ENCODE results near the gene PI4K2A.

The PI4K2A gene

GRCh38 chr10:97640174-97640867 is at the start of gene PI4K2A:
Gene PI4K2A (plus strand): TSS chr10:97640671. CDS start chr10:97640743, 72 bp downstream.
- peak; percentile 99 for DNase-seq (ENCODE audit: low read depth)

- no peak for DNase-seq (ENCODE audit: low read depth)
Measured at GRCh38 chr10:97590748-97591495, 49.5 kb upstream of the PI4K2A start.

GRCh38 chr10:97593421-97593820 is 47.0 kb upstream of the PI4K2A start:
- DNase-seq (ENCODE audit: low read depth), result no peak

GRCh38 chr10:97596101-97597082 is 44.1 kb upstream of the PI4K2A start:
- peak; percentile 90 for DNase-seq (ENCODE audit: low read depth)

- DNase-seq (ENCODE audit: low read depth), result no peak
Measured at GRCh38 chr10:97597778-97598177, 42.7 kb upstream of the PI4K2A start.

GRCh38 chr10:97598407-97599271 is 41.8 kb upstream of the PI4K2A start:
- no peak for DNase-seq (ENCODE audit: low read depth)

GRCh38 chr10:97599272-97599619 is 41.2 kb upstream of the PI4K2A start:
- no peak for DNase-seq (ENCODE audit: low read depth)

- DNase-seq (ENCODE audit: low read depth), result no peak
Measured at GRCh38 chr10:97600616-97601015, 39.9 kb upstream of the PI4K2A start.

GRCh38 chr10:97601268-97602215 is 38.9 kb upstream of the PI4K2A start:
- DNase-seq (ENCODE audit: low read depth), result no peak

- no peak for DNase-seq (ENCODE audit: low read depth)
Measured at GRCh38 chr10:97607095-97607636, 33.3 kb upstream of the PI4K2A start.

- no peak for DNase-seq (ENCODE audit: low read depth)
Measured at GRCh38 chr10:97608991-97609561, 31.4 kb upstream of the PI4K2A start.

- no peak for DNase-seq (ENCODE audit: low read depth)
Measured at GRCh38 chr10:97611473-97611872, 29.0 kb upstream of the PI4K2A start.

GRCh38 chr10:97612386-97612785 is 28.1 kb upstream of the PI4K2A start:
- peak; percentile 22 for DNase-seq (ENCODE audit: low read depth)

- DNase-seq (ENCODE audit: low read depth), result no peak
Measured at GRCh38 chr10:97618285-97618684, 22.2 kb upstream of the PI4K2A start.

- no peak for DNase-seq (ENCODE audit: low read depth)
Measured at GRCh38 chr10:97618733-97619132, 21.7 kb upstream of the PI4K2A start.

GRCh38 chr10:97623277-97623676 is 17.2 kb upstream of the PI4K2A start:
- DNase-seq (ENCODE audit: low read depth), result no peak

- no peak for DNase-seq (ENCODE audit: low read depth)
Measured at GRCh38 chr10:97627731-97628130, 12.7 kb upstream of the PI4K2A start.

GRCh38 chr10:97628228-97628627 is 12.2 kb upstream of the PI4K2A start:
- no peak for DNase-seq (ENCODE audit: low read depth)

GRCh38 chr10:97629289-97629688 is 11.2 kb upstream of the PI4K2A start:
- DNase-seq (ENCODE audit: low read depth), result no peak

GRCh38 chr10:97631098-97631497 is 9.4 kb upstream of the PI4K2A start:
- no peak for DNase-seq (ENCODE audit: low read depth)

All from stromal cell of bone marrow (primary cell).